Ishikawa (cell line): ENCODE data around the gene ASNSD1.

Experiments used
- EP300 ChIP-seq: IDR thresholded peaks from 2 replicates; pipeline ENCODE4 v1.6.1; 2012; ENCODE audit warnings: borderline replicate concordance
- RAD21 ChIP-seq: IDR thresholded peaks from 2 replicates; pipeline ENCODE4 v1.6.1; 2012; ENCODE audit warnings: low read depth
- TAF1 ChIP-seq: IDR thresholded peaks from 2 replicates; pipeline ENCODE4 v1.6.1; 2012; ENCODE audit warnings: low read depth, mild to moderate bottlenecking
- TCF12 ChIP-seq: IDR thresholded peaks from 2 replicates; pipeline ENCODE4 v1.6.1; 2012; ENCODE audit warnings: low read depth
- TEAD4 ChIP-seq: IDR thresholded peaks from 2 replicates; pipeline ENCODE4 v1.6.1; 2012
- USF1 ChIP-seq: IDR thresholded peaks from 2 replicates; pipeline ENCODE4 v1.6.1; 2012
- YY1 ChIP-seq: IDR thresholded peaks from 2 replicates; pipeline ENCODE4 v1.6.1; 2012; ENCODE audit warnings: low read depth

GRCh38 chr2:189623049-189623448, 38.2 kb upstream of the ASNSD1 start:
- TF ChIP-seq TAF1 = no peak
- no peak for TF ChIP-seq USF1
- TF ChIP-seq TCF12 = no peak
- TF ChIP-seq RAD21 = no peak
- TF ChIP-seq TEAD4 = no peak
- TF ChIP-seq YY1 = no peak
- TF ChIP-seq EP300 = no peak
